GM21528 (cell line): ENCODE measurements around the gene PLXDC1.
"Not testable (repeated sequence)": the region's sequence is repeated elsewhere in the genome, so short reads cannot be mapped to it uniquely, and the experiment has no call there.

Experiments
- ATAC-seq: cut with Tn5 transposase; IDR thresholded peaks from one replicate; pipeline ENCODE4 v1.9.1; 2021; ENCODE audit warnings: mild to moderate bottlenecking, moderate library complexity; ENCODE audit not compliant: unreplicated experiment, low FRiP score

PLXDC1 gene

GRCh38 chr17:39131616-39132015 lies 19.8 kb downstream of the PLXDC1 start:
- ATAC-seq = no peak

GRCh38 chr17:39130205-39130604 lies 21.2 kb downstream of the PLXDC1 start:
- ATAC-seq = no peak

GRCh38 chr17:39129544-39129943 lies 21.9 kb downstream of the PLXDC1 start:
- not testable (repeated sequence) for ATAC-seq

- ATAC-seq = no peak
Measured at GRCh38 chr17:39126436-39126835, 25.0 kb downstream of the PLXDC1 start.

GRCh38 chr17:39125143-39125875 lies 26.1 kb downstream of the PLXDC1 start:
- ATAC-seq = no peak

GRCh38 chr17:39123627-39124026 lies 27.8 kb downstream of the PLXDC1 start:
- no peak for ATAC-seq

- no peak for ATAC-seq
Measured at GRCh38 chr17:39122991-39123390, 28.4 kb downstream of the PLXDC1 start.

GRCh38 chr17:39121919-39122318 lies 29.5 kb downstream of the PLXDC1 start:
- ATAC-seq = not testable (repeated sequence)

- ATAC-seq = no peak
Measured at GRCh38 chr17:39118674-39119419, 32.6 kb downstream of the PLXDC1 start.

GRCh38 chr17:39116224-39116623 lies 35.2 kb downstream of the PLXDC1 start:
- ATAC-seq = no peak

- ATAC-seq = no peak
Measured at GRCh38 chr17:39115135-39115534, 36.3 kb downstream of the PLXDC1 start.

GRCh38 chr17:39114723-39115122 lies 36.7 kb downstream of the PLXDC1 start:
- ATAC-seq = no peak

- no peak for ATAC-seq
Measured at GRCh38 chr17:39113871-39114270, 37.6 kb downstream of the PLXDC1 start.

- ATAC-seq = no peak
Measured at GRCh38 chr17:39110435-39111136, 40.9 kb downstream of the PLXDC1 start.

- no peak for ATAC-seq
Measured at GRCh38 chr17:39108461-39109375, 42.7 kb downstream of the PLXDC1 start.

- no peak for ATAC-seq
Measured at GRCh38 chr17:39107973-39108372, 43.5 kb downstream of the PLXDC1 start.

GRCh38 chr17:39107155-39107554 lies 44.3 kb downstream of the PLXDC1 start:
- no peak for ATAC-seq

GRCh38 chr17:39105705-39106104 lies 45.7 kb downstream of the PLXDC1 start:
- ATAC-seq = no peak

- ATAC-seq = no peak
Measured at GRCh38 chr17:39104657-39105056, 46.8 kb downstream of the PLXDC1 start.

- ATAC-seq = no peak
Measured at GRCh38 chr17:39104046-39104445, 47.4 kb downstream of the PLXDC1 start.
